Left ventricle myocardium inferior (tissue), 1 donor: ENCODE measurements around the gene NTSR1. TPM values are rescaled to one million over a fixed set of nuclear protein-coding genes. Genes with fewer than 3 reads are reported as not detected.

Source experiments
- DNase-seq: peaks from one replicate; pipeline ENCODE4 v3.0.0-alpha.2; 2020
- H3K27ac ChIP-seq: fragments of 200-600 bp; replicated peaks from 2 replicates; pipeline ENCODE4 v1.8.0; 2021
- H3K27me3 ChIP-seq: fragments of 200-600 bp; 2 replicates; pipeline ENCODE4 v1.8.0; 2021; ENCODE audit warnings: low read depth
- H3K36me3 ChIP-seq: fragments of 200-600 bp; 2 replicates; pipeline ENCODE4 v1.8.0; 2021
- H3K4me1 ChIP-seq: fragments of 200-600 bp; 2 replicates; pipeline ENCODE4 v1.8.0; 2021
- H3K4me3 ChIP-seq: fragments of 200-600 bp; 2 replicates; pipeline ENCODE4 v1.8.0; 2021; ENCODE audit warnings: mild to moderate bottlenecking, moderate library complexity
- H3K9me3 ChIP-seq: fragments of 200-600 bp; replicated peaks from 2 replicates; pipeline ENCODE4 v1.8.0; 2021
- intact Hi-C: fragments of 100-400 bp; cut with micrococcal nuclease; formaldehyde crosslinking; loops from one replicate; pipeline ENCODE4 v1.11.0; 2022
- total RNA-seq: library from RNA; stranded (reverse); fragmentation: NEBNext Ultra II Directional; extraction: Animal tissue kit (Norgen Biotek cat#: 25700); gene quantifications from one replicate; pipeline ENCODE4 v1.2.1, GENCODE V29; 2021
- TF ChIP-seq, protein P1 (sequence below): fragments of 200-600 bp; IDR thresholded peaks from 2 replicates; pipeline ENCODE4 v1.8.0; 2021; ENCODE audit warnings: antibody characterized with exemption, mild to moderate bottlenecking, borderline replicate concordance
- donor health status: DM: no; HTN: yes; CAD: no; lungs with severe emphysema.

Gene NTSR1
- total RNA-seq, 1 donor from 2014 or later: not detected

DNA sequence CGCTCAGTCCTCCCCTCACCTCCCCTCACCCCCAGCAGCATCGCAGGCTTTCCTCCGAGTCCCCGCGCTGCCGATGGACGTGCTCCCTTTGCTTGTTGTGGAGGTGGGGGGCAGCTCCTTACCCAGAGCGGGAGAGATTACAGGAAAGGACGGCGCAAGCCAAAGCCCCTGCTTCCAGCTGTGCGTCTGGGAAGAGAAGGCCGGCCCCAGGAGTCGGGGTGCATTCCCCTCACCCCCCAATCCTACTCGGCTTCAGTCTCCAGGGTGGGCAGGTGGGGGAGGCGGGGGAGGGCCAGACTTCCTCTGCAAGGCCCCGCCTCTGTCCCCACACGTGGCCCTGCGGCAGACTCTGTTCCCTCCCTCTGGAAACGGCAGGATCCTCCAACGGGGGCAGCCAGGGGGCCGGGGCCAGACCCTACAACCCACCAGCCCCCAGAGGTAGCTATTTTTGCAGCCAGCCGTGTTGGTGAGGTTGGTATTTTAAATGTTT, 43.6 kb downstream of the NTSR1 start:
- Histone ChIP-seq H3K27me3 (peaks cover 76% of the 10 kb centered on the region), H3K4me1 (no peaks in the 10 kb centered on the region), H3K27ac (no peak overlapping the region), H3K4me3 (no peak overlapping the region), H3K9me3 (peaks cover 4% of the 10 kb centered on the region), H3K36me3 (no peaks in the 10 kb centered on the region)
- intact Hi-C loops: no loop called here
- TF ChIP-seq, protein P1, sequence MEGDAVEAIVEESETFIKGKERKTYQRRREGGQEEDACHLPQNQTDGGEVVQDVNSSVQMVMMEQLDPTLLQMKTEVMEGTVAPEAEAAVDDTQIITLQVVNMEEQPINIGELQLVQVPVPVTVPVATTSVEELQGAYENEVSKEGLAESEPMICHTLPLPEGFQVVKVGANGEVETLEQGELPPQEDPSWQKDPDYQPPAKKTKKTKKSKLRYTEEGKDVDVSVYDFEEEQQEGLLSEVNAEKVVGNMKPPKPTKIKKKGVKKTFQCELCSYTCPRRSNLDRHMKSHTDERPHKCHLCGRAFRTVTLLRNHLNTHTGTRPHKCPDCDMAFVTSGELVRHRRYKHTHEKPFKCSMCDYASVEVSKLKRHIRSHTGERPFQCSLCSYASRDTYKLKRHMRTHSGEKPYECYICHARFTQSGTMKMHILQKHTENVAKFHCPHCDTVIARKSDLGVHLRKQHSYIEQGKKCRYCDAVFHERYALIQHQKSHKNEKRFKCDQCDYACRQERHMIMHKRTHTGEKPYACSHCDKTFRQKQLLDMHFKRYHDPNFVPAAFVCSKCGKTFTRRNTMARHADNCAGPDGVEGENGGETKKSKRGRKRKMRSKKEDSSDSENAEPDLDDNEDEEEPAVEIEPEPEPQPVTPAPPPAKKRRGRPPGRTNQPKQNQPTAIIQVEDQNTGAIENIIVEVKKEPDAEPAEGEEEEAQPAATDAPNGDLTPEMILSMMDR: no peak
- peak; percentile 3 for DNase-seq

DNA sequence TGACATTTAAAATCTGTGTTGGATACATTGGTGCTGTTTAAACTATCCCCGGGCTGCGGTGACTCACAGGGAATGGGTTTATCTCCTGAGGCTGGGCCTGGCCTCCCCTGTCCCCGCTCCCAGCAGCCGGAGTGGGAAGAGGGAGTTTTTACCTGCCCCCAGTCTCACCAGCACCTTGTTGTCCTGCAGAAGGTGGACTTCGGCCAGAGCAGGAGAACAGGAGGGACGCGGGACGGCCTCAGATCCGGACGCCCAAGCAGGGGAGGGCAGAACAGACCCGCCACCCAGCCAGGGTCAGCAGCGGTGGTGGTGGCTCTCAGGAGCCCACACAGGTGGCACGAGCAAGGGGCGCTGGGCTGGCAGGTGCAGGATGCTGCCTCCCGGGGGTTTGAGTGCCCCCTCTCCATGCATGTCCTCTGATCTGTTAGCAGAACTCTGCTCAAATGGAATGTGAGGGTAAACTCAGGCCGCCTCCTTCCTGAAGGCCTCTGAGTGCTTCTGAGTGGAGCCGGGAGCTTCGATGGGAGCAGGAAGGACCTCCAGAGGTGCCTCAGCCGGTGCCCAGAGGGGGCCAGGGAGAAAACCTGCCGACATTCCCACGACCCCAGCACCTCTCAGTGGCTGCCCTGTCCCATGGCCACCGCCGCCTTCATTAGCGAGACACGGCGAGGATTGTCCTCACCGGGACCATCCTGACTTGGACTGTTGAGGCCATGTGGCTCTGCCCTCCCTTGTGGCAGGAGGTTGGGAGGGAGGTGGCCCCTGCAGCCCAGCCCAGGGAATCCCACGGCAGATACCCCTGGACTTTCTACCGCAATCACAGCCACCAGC, 44.2 kb downstream of the NTSR1 start:
- TF ChIP-seq, protein P1: no peak
- H3K4me3 ChIP-seq: no peak overlapping the region

GRCh38 chr20:62753626-62754025, 45.0 kb downstream of the NTSR1 start:
- TF ChIP-seq, protein P1: no peak
- Histone ChIP-seq H3K4me3 (no peak overlapping the region), H3K9me3 (peaks cover 9% of the 10 kb centered on the region), H3K27ac (no peak overlapping the region), H3K4me1 (no peaks in the 10 kb centered on the region), H3K27me3 (peaks cover 85% of the 10 kb centered on the region), H3K36me3 (no peaks in the 10 kb centered on the region)
- intact Hi-C loops: no loop called here
- peak; percentile 7 for DNase-seq

More for the DNA sequence above, 44.2 kb downstream of the NTSR1 start:
- H3K27me3 ChIP-seq: peaks cover 82% of the 10 kb centered on the region
- H3K36me3 ChIP-seq: no peaks in the 10 kb centered on the region
- peaks cover 9% of the 10 kb centered on the region for H3K9me3 ChIP-seq
- intact Hi-C loops: no loop called here
- H3K27ac ChIP-seq: no peak overlapping the region
- H3K4me1 ChIP-seq: no peaks in the 10 kb centered on the region
- peak; percentile 12 for DNase-seq

DNA sequence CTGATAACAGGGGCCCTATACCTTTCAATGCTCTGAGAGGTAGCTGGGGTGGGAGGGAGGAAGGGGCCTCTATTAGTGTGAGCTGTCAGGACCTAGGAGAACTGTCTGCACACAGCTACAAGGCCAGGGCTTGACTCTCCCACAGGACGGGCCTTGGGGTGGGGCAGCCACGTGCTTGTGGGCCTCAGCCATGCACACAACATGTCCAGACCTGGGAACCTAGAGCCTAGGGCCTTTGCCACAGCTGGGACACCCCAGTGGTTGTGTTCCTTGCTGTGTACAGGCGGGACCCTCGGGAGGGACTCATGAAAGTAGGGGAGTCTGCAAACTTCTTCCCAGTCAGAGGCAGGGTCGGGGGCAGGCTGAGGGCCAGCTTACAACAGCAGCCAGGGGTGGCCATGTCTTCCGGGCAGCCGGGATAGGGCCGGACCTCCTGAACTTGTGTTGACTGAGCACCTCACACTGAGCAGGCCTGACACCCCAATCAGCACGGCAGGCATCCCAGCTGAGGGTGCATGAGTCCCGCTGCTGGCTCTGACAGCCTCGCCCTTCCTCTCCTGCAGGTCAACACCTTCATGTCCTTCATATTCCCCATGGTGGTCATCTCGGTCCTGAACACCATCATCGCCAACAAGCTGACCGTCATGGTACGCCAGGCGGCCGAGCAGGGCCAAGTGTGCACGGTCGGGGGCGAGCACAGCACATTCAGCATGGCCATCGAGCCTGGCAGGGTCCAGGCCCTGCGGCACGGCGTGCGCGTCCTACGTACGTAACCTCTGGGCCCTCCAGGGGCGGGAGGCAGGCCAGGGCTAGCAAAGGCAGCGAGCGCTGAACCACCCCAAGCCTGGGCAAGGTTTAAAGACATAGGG, 45.7 kb downstream of the NTSR1 start:
- Histone ChIP-seq H3K36me3 (no peaks in the 10 kb centered on the region), H3K27me3 (peaks cover 81% of the 10 kb centered on the region), H3K27ac (no peak overlapping the region), H3K4me3 (no peak overlapping the region), H3K4me1 (no peaks in the 10 kb centered on the region), H3K9me3 (peaks cover 9% of the 10 kb centered on the region)
- DNase-seq: peak; percentile 11
- TF ChIP-seq, protein P1: no peak
- intact Hi-C loops: no loop called here

- TF ChIP-seq, protein P1: no peak
- intact Hi-C loops: no loop called here
- Histone ChIP-seq H3K36me3 (no peaks in the 10 kb centered on the region), H3K4me3 (no peak overlapping the region), H3K4me1 (no peaks in the 10 kb centered on the region), H3K27ac (no peak overlapping the region), H3K27me3 (peaks cover 77% of the 10 kb centered on the region), H3K9me3 (peaks cover 9% of the 10 kb centered on the region)
- no peak for DNase-seq
These were observed 46.3 kb downstream of the NTSR1 start for GRCh38 chr20:62754991-62755356.
